Loucy (cell line): Measurements from ENCODE around the gene UNC5B.

Experiments used
- H2AFZ ChIP-seq: fragments of 200-600 bp; sonication (generic); 2 replicates; pipeline ENCODE4 v1.6.0; 2016; ENCODE audit warnings: antibody characterized with exemption, mild to moderate bottlenecking, low read length, moderate library complexity
- H3F3A ChIP-seq: fragments of 200-600 bp; 2 replicates; pipeline ENCODE4 v1.6.0; 2016; ENCODE audit warnings: antibody characterized with exemption, low read depth, mild to moderate bottlenecking
- H3K27me3 ChIP-seq: fragments of 200-600 bp; sonication (generic); 2 replicates; pipeline ENCODE4 v1.6.1; 2014; ENCODE audit warnings: low read length, mild to moderate bottlenecking; ENCODE audit not compliant: insufficient read depth, poor library complexity, severe bottlenecking
- H3K36me3 ChIP-seq: fragments of 200-600 bp; sonication (generic); 2 replicates; pipeline ENCODE4 v1.6.1; 2016; ENCODE audit warnings: low read length; ENCODE audit not compliant: insufficient read depth
- H3K4me1 ChIP-seq: fragments of 200-600 bp; sonication (generic); 2 replicates; pipeline ENCODE4 v1.5.1; 2014; ENCODE audit warnings: low read length, mild to moderate bottlenecking; ENCODE audit not compliant: insufficient read depth, poor library complexity, severe bottlenecking
- H3K4me2 ChIP-seq: fragments of 200-600 bp; sonication (generic); 2 replicates; pipeline ENCODE4 v1.6.0; 2014; ENCODE audit warnings: antibody characterized with exemption, low read length, low read depth, mild to moderate bottlenecking; ENCODE audit not compliant: poor library complexity, severe bottlenecking
- H3K4me3 ChIP-seq: fragments of 200-600 bp; sonication (generic); 2 replicates; pipeline ENCODE4 v1.5.1; 2014; ENCODE audit warnings: low read length, mild to moderate bottlenecking, mixed read lengths; ENCODE audit not compliant: poor library complexity, severe bottlenecking
- H3K79me2 ChIP-seq: fragments of 200-600 bp; sonication (generic); 2 replicates; pipeline ENCODE4 v1.6.1; 2014; ENCODE audit warnings: low read length; ENCODE audit not compliant: insufficient read depth
- H3K9ac ChIP-seq: fragments of 200-600 bp; sonication (generic); 2 replicates; pipeline ENCODE4 v1.6.0; 2014; ENCODE audit warnings: mild to moderate bottlenecking, low read depth, low read length, moderate library complexity; ENCODE audit not compliant: poor library complexity, severe bottlenecking
- H3K9me2 ChIP-seq: fragments of 200-600 bp; sonication (generic); replicated peaks from 2 replicates; pipeline ENCODE4 v1.6.1; 2016; ENCODE audit warnings: low read depth, low read length, mixed read lengths
- H3K9me3 ChIP-seq: fragments of 200-600 bp; sonication (generic); 2 replicates; pipeline ENCODE4 v1.6.1; 2014; ENCODE audit warnings: mild to moderate bottlenecking, antibody characterized with exemption, low read length, low read depth; ENCODE audit not compliant: insufficient read depth
- H4K20me1 ChIP-seq: fragments of 200-600 bp; sonication (generic); 2 replicates; pipeline ENCODE4 v1.6.0; 2014; ENCODE audit warnings: antibody characterized with exemption, low read length, mild to moderate bottlenecking; ENCODE audit not compliant: insufficient read depth, poor library complexity, severe bottlenecking
- EZH2phosphoT487 ChIP-seq: fragments of 200-600 bp; IDR thresholded peaks from 2 replicates; pipeline ENCODE4 v1.6.1; 2018; ENCODE audit warnings: antibody characterized with exemption, mild to moderate bottlenecking, moderate library complexity, borderline replicate concordance
- TF ChIP-seq, protein P1 (sequence below): fragments of 200-600 bp; sonication (generic); conservative IDR thresholded peaks from 2 replicates; pipeline ENCODE4 v1.5.1; 2014; ENCODE audit warnings: mild to moderate bottlenecking, antibody characterized with exemption, low read length

The UNC5B gene

GRCh38 chr10:71228875-71229675 lies 16.7 kb downstream of the UNC5B start:
- TF ChIP-seq, protein P1, sequence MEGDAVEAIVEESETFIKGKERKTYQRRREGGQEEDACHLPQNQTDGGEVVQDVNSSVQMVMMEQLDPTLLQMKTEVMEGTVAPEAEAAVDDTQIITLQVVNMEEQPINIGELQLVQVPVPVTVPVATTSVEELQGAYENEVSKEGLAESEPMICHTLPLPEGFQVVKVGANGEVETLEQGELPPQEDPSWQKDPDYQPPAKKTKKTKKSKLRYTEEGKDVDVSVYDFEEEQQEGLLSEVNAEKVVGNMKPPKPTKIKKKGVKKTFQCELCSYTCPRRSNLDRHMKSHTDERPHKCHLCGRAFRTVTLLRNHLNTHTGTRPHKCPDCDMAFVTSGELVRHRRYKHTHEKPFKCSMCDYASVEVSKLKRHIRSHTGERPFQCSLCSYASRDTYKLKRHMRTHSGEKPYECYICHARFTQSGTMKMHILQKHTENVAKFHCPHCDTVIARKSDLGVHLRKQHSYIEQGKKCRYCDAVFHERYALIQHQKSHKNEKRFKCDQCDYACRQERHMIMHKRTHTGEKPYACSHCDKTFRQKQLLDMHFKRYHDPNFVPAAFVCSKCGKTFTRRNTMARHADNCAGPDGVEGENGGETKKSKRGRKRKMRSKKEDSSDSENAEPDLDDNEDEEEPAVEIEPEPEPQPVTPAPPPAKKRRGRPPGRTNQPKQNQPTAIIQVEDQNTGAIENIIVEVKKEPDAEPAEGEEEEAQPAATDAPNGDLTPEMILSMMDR, result no peak
- TF ChIP-seq EZH2phosphoT487, result no peak
- Histone ChIP-seq H3K79me2 (no peaks in the 10 kb centered on the region), H2AFZ (no peak overlapping the region), H4K20me1 (no peaks in the 10 kb centered on the region), H3K9ac (no peak overlapping the region), H3K36me3 (no peaks in the 10 kb centered on the region), H3K9me2 (no peaks in the 10 kb centered on the region), H3K27me3 (no peaks in the 10 kb centered on the region), H3K4me1 (no peaks in the 10 kb centered on the region), H3F3A (no peaks in the 10 kb centered on the region), H3K4me2 (no peak overlapping the region), H3K4me3 (no peak overlapping the region), H3K9me3 (no peaks in the 10 kb centered on the region)

DNA sequence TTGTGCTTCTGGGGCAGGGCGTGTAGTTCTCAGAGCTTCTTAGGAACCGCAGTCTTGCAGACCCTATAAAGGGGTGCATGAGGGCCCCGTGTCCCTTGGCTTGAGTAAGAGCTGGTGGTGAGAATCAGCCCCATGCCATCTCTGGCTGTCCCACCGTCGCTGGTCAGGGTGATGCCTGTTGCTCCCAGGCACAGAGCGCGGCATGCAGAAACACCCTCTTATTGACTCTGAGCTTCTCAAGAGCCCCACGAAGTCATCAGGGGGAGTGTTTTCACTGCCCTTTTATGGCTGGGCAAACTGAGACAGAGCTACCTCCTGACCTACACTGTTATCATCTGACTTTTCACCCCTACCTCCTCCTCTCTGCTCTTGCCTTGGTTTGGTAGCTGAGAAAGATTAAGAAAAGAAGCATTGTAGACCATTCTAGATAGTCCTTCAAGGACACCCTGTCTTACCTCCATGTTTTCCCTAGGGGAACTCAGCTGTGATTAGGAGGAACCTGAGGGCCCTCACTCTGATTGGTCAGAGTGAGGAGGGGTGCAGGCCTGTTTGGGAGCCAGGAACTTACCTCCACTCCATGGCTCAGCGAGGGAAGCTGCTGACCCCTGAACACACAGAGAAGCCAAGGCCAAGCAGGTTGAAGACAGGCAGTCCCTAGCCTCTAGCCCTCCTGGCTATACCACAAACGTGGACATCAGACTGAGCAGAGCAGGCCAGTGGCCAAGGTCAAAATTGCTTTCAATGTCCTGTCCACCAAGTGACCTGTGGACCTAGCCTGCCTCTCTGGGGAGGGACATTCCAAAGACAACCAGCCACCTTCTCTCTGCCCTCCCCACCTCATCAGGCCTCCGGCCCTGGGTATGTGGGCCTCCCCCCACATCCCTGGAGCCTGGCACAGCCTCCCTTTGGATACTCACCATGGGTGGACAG lies 17.6 kb downstream of the UNC5B start:
- Histone ChIP-seq H3F3A (no peaks in the 10 kb centered on the region), H3K4me3 (no peak overlapping the region), H3K9ac (no peak overlapping the region), H2AFZ (no peak overlapping the region), H3K27me3 (no peaks in the 10 kb centered on the region), H3K79me2 (no peaks in the 10 kb centered on the region), H3K9me2 (no peaks in the 10 kb centered on the region), H3K36me3 (no peaks in the 10 kb centered on the region), H3K9me3 (no peaks in the 10 kb centered on the region), H4K20me1 (no peaks in the 10 kb centered on the region), H3K4me1 (no peaks in the 10 kb centered on the region), H3K4me2 (no peak overlapping the region)
- no peak for TF ChIP-seq EZH2phosphoT487
- TF ChIP-seq, protein P1, result no peak

DNA sequence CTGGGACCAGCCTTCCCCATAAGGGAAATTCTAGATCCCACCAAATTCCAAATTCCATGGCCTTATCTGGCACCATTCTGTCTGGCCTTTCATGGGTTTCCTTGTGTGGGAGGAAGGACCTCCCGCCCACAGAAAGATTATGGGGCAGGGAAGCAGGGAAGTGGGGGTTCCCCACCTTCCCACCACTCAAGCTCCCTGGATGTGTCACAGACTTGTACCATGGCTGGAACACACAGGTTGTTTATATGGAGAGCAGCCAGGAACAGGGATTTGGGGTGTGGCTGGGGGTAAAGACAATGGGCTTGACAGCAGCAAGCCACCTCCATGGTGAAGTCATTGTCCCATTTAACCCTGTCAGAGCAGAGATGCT lies 18.3 kb downstream of the UNC5B start:
- H3K36me3 ChIP-seq, result no peaks in the 10 kb centered on the region
- no peaks in the 10 kb centered on the region for H4K20me1 ChIP-seq
- H3K9me3 ChIP-seq, result no peaks in the 10 kb centered on the region
- H3K4me1 ChIP-seq, result no peaks in the 10 kb centered on the region
- no peak overlapping the region for H3K4me2 ChIP-seq
- H2AFZ ChIP-seq, result no peak overlapping the region
- H3K79me2 ChIP-seq, result no peaks in the 10 kb centered on the region
- TF ChIP-seq, protein P1, result no peak
- TF ChIP-seq EZH2phosphoT487, result no peak
- H3K9ac ChIP-seq, result no peak overlapping the region
- H3K27me3 ChIP-seq, result no peaks in the 10 kb centered on the region
- no peaks in the 10 kb centered on the region for H3F3A ChIP-seq
- no peaks in the 10 kb centered on the region for H3K9me2 ChIP-seq
- H3K4me3 ChIP-seq, result no peak overlapping the region
